H9 (cell line): ENCODE measurements around the gene CFAP65. TPM values are rescaled to one million over a fixed set of nuclear protein-coding genes. Genes with fewer than 3 reads are reported as not detected.

Source experiments
- DNase-seq: peaks from one replicate; pipeline ENCODE4 v3.0.0-alpha.2; 2017
- H2AFZ ChIP-seq: one replicate; pipeline ENCODE4 v1.6.1; 2013; ENCODE audit warnings: mild to moderate bottlenecking, low read length, control low read depth, moderate library complexity
- H2AK5ac ChIP-seq: 2 replicates; pipeline ENCODE4 v1.6.1; 2013; ENCODE audit warnings: low read length, control low read depth, mixed read lengths; ENCODE audit not compliant: insufficient read length
- H2BK120ac ChIP-seq: one replicate; pipeline ENCODE4 v1.6.1; 2013; ENCODE audit warnings: low read depth, mild to moderate bottlenecking, low read length, control low read depth, inconsistent platforms; ENCODE audit not compliant: poor library complexity, severe bottlenecking
- H2BK12ac ChIP-seq: 2 replicates; pipeline ENCODE4 v1.6.1; 2013; ENCODE audit warnings: low read length, control low read depth, mixed read lengths, low read depth; ENCODE audit not compliant: insufficient read length
- H2BK15ac ChIP-seq: 2 replicates; pipeline ENCODE4 v1.6.1; 2013; ENCODE audit warnings: low read depth, low read length, control low read depth
- H2BK20ac ChIP-seq: one replicate; pipeline ENCODE4 v1.6.1; 2013; ENCODE audit warnings: low read depth, mild to moderate bottlenecking, low read length, control low read depth, inconsistent platforms; ENCODE audit not compliant: poor library complexity, severe bottlenecking
- H2BK5ac ChIP-seq: 2 replicates; pipeline ENCODE4 v1.6.1; 2013; ENCODE audit warnings: low read length, control low read depth, mixed read lengths; ENCODE audit not compliant: insufficient read length
- H3K14ac ChIP-seq: 2 replicates; pipeline ENCODE4 v1.6.1; 2013; ENCODE audit warnings: low read length, control low read depth; ENCODE audit not compliant: insufficient read depth
- H3K18ac ChIP-seq: 2 replicates; pipeline ENCODE4 v1.6.1; 2013; ENCODE audit warnings: low read depth, mild to moderate bottlenecking, mixed read lengths, low read length, control low read depth; ENCODE audit not compliant: insufficient read length
- H3K23ac ChIP-seq: 2 replicates; pipeline ENCODE4 v1.6.1; 2013; ENCODE audit warnings: low read length, control low read depth, mixed read lengths, low read depth; ENCODE audit not compliant: insufficient read length
- H3K23me2 ChIP-seq: 2 replicates; pipeline ENCODE4 v1.6.1; 2013; ENCODE audit warnings: low read depth, mild to moderate bottlenecking, mixed read lengths, low read length, control low read depth; ENCODE audit not compliant: insufficient read length, poor library complexity, severe bottlenecking
- H3K27ac ChIP-seq: 2 replicates; pipeline ENCODE4 v1.5.1; 2013; ENCODE audit warnings: low read length, control low read depth, mixed read lengths, low read depth; ENCODE audit not compliant: insufficient read length
- H3K27me3 ChIP-seq: 2 replicates; pipeline ENCODE4 v1.6.1; 2013; ENCODE audit warnings: low read length, control low read depth, inconsistent platforms; ENCODE audit not compliant: insufficient read depth
- H3K4ac ChIP-seq: 2 replicates; pipeline ENCODE4 v1.6.1; 2013; ENCODE audit warnings: low read depth, mild to moderate bottlenecking, control low read depth, inconsistent platforms, low read length, moderate library complexity
- H3K4me1 ChIP-seq: 2 replicates; pipeline ENCODE4 v1.6.1; 2013; ENCODE audit warnings: low read length, control low read depth, inconsistent platforms; ENCODE audit not compliant: insufficient read depth
- H3K4me2 ChIP-seq: 2 replicates; pipeline ENCODE4 v1.6.1; 2013; ENCODE audit warnings: low read length, control low read depth, mixed read lengths; ENCODE audit not compliant: insufficient read length, insufficient read depth
- H3K56ac ChIP-seq: 2 replicates; pipeline ENCODE4 v1.6.1; 2013; ENCODE audit warnings: low read depth, mild to moderate bottlenecking, mixed read lengths, low read length, control low read depth; ENCODE audit not compliant: insufficient read length
- H3K79me1 ChIP-seq: 2 replicates; pipeline ENCODE4 v1.6.1; 2013; ENCODE audit warnings: low read depth, mild to moderate bottlenecking, moderate library complexity, low read length, control low read depth, inconsistent platforms; ENCODE audit not compliant: insufficient read depth, poor library complexity, severe bottlenecking
- H3K79me2 ChIP-seq: 2 replicates; pipeline ENCODE4 v1.6.1; 2013; ENCODE audit warnings: low read length, control low read depth, inconsistent platforms; ENCODE audit not compliant: insufficient read depth
- H3K9ac ChIP-seq: 2 replicates; pipeline ENCODE4 v1.6.1; 2013; ENCODE audit warnings: low read length, control low read depth, mixed read lengths; ENCODE audit not compliant: insufficient read length; ENCODE audit errors: extremely low read depth
- H3K9me3 ChIP-seq: one replicate; pipeline ENCODE4 v1.6.1; 2013; ENCODE audit warnings: low read depth, low read length, inconsistent platforms; ENCODE audit not compliant: control insufficient read depth
- H3T11ph ChIP-seq: one replicate; pipeline ENCODE4 v1.6.1; 2013; ENCODE audit warnings: mild to moderate bottlenecking, low read length, control low read depth, inconsistent platforms
- H4K20me1 ChIP-seq: one replicate; pipeline ENCODE4 v1.6.1; 2013; ENCODE audit not compliant: control insufficient read depth, insufficient read length, insufficient read depth
- H4K5ac ChIP-seq: 2 replicates; pipeline ENCODE4 v1.6.1; 2013; ENCODE audit warnings: low read depth, mild to moderate bottlenecking, mixed read lengths, low read length, control low read depth; ENCODE audit not compliant: insufficient read length
- H4K8ac ChIP-seq: replicated peaks from 2 replicates; pipeline ENCODE4 v1.6.1; 2013; ENCODE audit warnings: low read length, control low read depth, mixed read lengths, low read depth; ENCODE audit not compliant: insufficient read length
- H4K91ac ChIP-seq: 2 replicates; pipeline ENCODE4 v1.6.1; 2013; ENCODE audit warnings: low read depth, mild to moderate bottlenecking, moderate library complexity, mixed read lengths, low read length, control low read depth; ENCODE audit not compliant: insufficient read length
- H3K27ac Mint-ChIP-seq, 3 experiments: 2 replicates in 2 of 3; 3 replicates in 1 of 3; pipeline ENCODE4 v1.8.0; 2020 to 2021; ENCODE audit warnings: mixed read lengths in 3 of 3, mild to moderate bottlenecking in 1 of 3, moderate library complexity in 1 of 3
- H3K27me3 Mint-ChIP-seq: 2 replicates; pipeline ENCODE4 v1.8.0; 2021; ENCODE audit warnings: low read depth, mild to moderate bottlenecking, moderate library complexity, mixed read lengths
- H3K36me3 Mint-ChIP-seq, 3 experiments: 2 replicates in 2 of 3; 3 replicates in 1 of 3; pipeline ENCODE4 v1.8.0; 2020 to 2021; ENCODE audit warnings: low read depth in 3 of 3, mixed read lengths in 3 of 3; ENCODE audit not compliant: insufficient read depth in 1 of 3
- H3K4me1 Mint-ChIP-seq, 2 experiments: 2 replicates each; pipeline ENCODE4 v1.8.0; 2020; ENCODE audit warnings: mixed read lengths in 2 of 2
- H3K4me3 Mint-ChIP-seq, 2 experiments: 2 replicates in 1 of 2; 3 replicates in 1 of 2; pipeline ENCODE4 v1.8.0; 2020 to 2021; ENCODE audit warnings: mild to moderate bottlenecking in 2 of 2, mixed read lengths in 2 of 2, moderate library complexity in 1 of 2
- H3K9me3 Mint-ChIP-seq, 2 experiments: 2 replicates in 1 of 2; 3 replicates in 1 of 2; pipeline ENCODE4 v1.8.0; 2020; ENCODE audit warnings: mild to moderate bottlenecking in 2 of 2, mixed read lengths in 2 of 2, moderate library complexity in 1 of 2
- CTCF ChIP-seq: fragments of 200-600 bp; sonication (generic); conservative IDR thresholded peaks from 3 replicates; pipeline ENCODE4 v1.8.0; 2021; ENCODE audit warnings: antibody characterized with exemption, mild to moderate bottlenecking
- WGBS: extraction: QIAGEN DNeasy Blood & Tissue Kit; methylation state at CpG from one replicate; pipeline ENCODE4 v1.1.7; 2013; ENCODE audit warnings: missing lambda C conversion rate, low lambda C conversion rate, mixed read lengths; ENCODE audit not compliant: insufficient read length; ENCODE audit errors: extremely low coverage; 5-methylcytosine and 5-hydroxymethylcytosine counted together
- total RNA-seq: library from RNA; stranded (reverse); gene quantifications from 2 replicates; pipeline ENCODE4 v1.2.1, GENCODE V29; 2021

CFAP65 gene
- total RNA-seq, 1 experiment from 2014 or later, result 0.20 TPM

DNA sequence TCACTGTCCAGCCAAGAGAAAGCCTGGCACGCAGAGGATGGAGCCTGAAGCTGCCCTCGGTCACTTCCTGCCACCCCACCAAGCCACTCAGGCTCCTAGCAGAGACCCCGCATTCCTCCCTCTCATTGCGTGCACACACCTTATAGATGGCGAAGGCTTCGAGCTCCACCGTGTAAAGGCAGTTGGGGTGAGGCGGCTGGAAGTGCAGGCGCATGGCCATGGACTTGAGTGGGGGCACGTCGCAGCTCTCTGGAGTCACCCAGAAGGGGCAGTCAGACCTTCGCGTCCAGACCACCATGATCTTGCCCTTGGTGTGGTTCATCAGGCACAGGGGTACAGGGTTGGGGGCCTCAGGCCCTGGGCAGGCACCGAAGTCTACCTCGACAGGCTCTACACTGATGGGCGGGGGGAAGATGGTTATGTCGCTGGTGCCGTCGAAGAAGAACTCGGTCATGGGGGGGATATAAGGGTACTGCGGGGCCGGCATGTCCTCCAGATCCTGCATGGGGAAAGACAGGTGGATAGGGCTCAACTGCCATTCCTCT lies 13.7 kb downstream of the CFAP65 start:
- Histone ChIP-seq H3K23me2 (no peaks in the 10 kb centered on the region), H3K9ac (no peak overlapping the region), H3K79me2 (no peaks in the 10 kb centered on the region), H2BK15ac (no peak overlapping the region), H4K91ac (no peak overlapping the region), H2BK20ac (no peak overlapping the region), H3K79me1 (no peaks in the 10 kb centered on the region), H4K5ac (no peak overlapping the region), H3K27me3 (no peaks in the 10 kb centered on the region), H2AFZ (no peak overlapping the region), H4K8ac (no peak overlapping the region), H2BK120ac (no peak overlapping the region), H3K56ac (no peak overlapping the region), H3T11ph (no peak overlapping the region), H4K20me1 (no peaks in the 10 kb centered on the region), H2AK5ac (no peak overlapping the region), H2BK12ac (no peak overlapping the region), H3K27ac (no peak overlapping the region), H2BK5ac (no peak overlapping the region), H3K4me1 (no peaks in the 10 kb centered on the region), H3K4ac (no peak overlapping the region), H3K23ac (no peak overlapping the region), H3K14ac (no peak overlapping the region), H3K18ac (no peak overlapping the region), H3K9me3 (no peaks in the 10 kb centered on the region), H3K4me2 (no peak overlapping the region)
- Mint-ChIP-seq H3K9me3 (no peaks in the 10 kb centered on the region), H3K27me3 (peaks cover 20% of the 10 kb centered on the region), H3K4me1 (peaks cover 10 to 11% of the 10 kb centered on the region in 2 experiments), H3K36me3 (no peaks in the 10 kb centered on the region), H3K27ac (no peak overlapping the region), H3K4me3 (no peak overlapping the region)
- TF ChIP-seq CTCF, result no peak
- WGBS, result no CpG with 5 or more reads among the region's 22 CpGs
- DNase-seq, result no peak
